Measurements from ENCODE around the gene FAM193B. TPM values are rescaled to one million over a fixed set of nuclear protein-coding genes. Genes with fewer than 3 reads are reported as not detected.

The FAM193B gene
- total RNA-seq, 4 donors from 2014 or later: 77.1 to 205 (median 177) TPM

DNA sequence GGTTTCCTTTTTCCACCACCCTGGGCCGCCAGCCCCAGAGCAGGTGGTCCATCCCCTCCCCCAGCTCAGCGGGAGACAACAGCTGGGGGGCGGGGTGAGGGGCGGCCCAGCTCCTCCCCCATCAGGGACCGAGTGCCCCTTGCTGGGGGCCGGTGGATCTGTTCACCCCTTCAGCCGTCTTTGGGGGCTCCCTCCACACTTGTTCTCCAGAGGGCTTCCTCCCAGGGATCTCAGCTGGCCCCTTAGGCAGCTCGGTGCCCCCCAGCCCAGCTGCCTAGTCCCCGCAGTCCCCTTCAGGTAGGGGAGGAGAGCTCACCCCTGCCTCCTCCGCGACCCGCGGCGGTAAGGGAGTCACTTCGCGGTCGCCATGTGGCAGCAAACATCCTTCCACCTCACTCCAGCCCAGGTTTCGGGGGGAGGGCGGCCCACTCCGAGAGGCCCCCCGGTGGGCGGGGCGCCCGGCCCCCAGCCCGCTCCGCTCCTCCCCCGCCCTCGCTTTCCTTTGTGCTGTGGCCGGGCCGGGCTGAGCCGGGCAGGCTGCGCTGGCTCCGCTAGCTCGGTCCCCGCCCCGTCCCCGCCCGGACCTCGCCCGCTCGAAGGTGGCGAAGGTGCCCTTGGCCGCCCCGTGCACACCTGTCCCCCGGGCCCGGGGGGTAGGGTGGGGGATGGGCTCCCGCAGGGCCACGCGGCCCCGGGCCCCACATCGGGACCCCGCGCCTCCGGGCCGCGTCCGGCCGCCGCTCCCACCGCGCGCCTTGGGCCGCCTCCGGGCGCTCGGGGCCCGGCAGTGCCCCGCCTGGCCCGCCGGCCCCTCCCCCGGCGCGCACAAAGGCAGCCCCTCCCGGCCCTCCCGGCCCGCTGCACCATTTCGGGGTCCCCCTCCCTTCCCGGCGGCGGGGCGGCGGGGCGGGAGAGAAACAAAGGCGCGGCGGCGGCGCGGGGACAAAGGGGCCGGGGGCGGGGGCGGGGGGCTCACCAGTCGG lies 81.6 kb downstream of the FAM193B start:
- H3K27me3 ChIP-seq: no peaks in the 10 kb centered on the region
- TF ChIP-seq POLR2A (IDR thresholded peaks at IDR 0.05): no peak
- no peak for TF ChIP-seq CTCF (IDR thresholded peaks at IDR 0.05)
- H3K4me3 ChIP-seq: peak overlapping the region; percentile 55 to 71 (median 70)
- H3K9me3 ChIP-seq: no peaks in the 10 kb centered on the region
- H3K4me1 ChIP-seq: peaks cover 0 to 30% (median 10%) of the 10 kb centered on the region in 4 donors
- no peaks in the 10 kb centered on the region for H3K36me3 ChIP-seq
- H3K27ac ChIP-seq: peak overlapping the region; percentile 57 to 85 (median 70)
- peak in 2 of 3 donors; percentile 41 to 74 for DNase-seq

DNA sequence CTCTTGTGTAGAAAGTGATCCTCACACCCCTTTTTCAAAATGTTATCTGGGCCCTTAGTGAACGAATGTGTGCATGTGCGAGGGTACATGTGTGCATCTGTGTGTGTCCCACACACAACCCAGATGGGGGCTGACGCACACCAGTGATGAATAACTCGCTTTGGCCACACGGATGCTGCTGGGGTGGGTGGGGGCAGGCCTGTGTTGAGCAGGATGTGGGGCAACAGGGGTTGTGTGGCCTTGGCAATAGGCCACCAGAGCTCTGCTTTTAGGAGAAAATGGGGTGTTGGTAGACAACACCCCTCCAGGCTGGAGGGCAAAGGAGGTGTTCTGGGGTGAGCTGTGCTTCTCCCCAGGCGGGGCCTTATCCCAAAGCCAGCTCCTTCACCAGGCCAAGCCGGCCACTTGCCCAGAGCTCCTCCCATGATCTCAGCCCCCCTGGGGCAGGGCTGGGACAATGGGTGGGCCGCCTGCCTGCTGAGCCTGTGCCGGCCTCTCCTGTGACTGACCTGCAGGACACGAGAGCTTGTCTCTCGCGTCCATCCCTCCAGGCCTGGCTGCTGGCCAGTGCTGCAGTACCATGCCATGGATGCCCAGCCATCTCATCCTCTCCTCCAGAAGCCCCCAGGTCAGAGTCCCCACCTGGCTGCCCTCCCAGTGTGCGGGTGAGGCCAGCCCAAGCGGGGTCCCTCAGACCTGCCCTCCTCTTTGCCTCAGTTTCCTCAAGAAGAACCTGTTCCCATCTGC lies 82.6 kb downstream of the FAM193B start:
- no peak for DNase-seq
- H3K27me3 ChIP-seq: no peaks in the 10 kb centered on the region
- no peaks in the 10 kb centered on the region for H3K9me3 ChIP-seq
- peaks cover 0 to 6% (median 0%) of the 10 kb centered on the region in 3 donors for H3K36me3 ChIP-seq
- H3K27ac ChIP-seq: peak overlapping the region; percentile 36 to 85 (median 70)
- TF ChIP-seq CTCF (IDR thresholded peaks at IDR 0.05) (no peak), POLR2A (IDR thresholded peaks at IDR 0.05) (no peak)
- peaks cover 0 to 30% (median 10%) of the 10 kb centered on the region in 4 donors for H3K4me1 ChIP-seq
- H3K4me3 ChIP-seq: peak overlapping the region in 3 of 4 donors; percentile 22 to 70 (median 69)

DNA sequence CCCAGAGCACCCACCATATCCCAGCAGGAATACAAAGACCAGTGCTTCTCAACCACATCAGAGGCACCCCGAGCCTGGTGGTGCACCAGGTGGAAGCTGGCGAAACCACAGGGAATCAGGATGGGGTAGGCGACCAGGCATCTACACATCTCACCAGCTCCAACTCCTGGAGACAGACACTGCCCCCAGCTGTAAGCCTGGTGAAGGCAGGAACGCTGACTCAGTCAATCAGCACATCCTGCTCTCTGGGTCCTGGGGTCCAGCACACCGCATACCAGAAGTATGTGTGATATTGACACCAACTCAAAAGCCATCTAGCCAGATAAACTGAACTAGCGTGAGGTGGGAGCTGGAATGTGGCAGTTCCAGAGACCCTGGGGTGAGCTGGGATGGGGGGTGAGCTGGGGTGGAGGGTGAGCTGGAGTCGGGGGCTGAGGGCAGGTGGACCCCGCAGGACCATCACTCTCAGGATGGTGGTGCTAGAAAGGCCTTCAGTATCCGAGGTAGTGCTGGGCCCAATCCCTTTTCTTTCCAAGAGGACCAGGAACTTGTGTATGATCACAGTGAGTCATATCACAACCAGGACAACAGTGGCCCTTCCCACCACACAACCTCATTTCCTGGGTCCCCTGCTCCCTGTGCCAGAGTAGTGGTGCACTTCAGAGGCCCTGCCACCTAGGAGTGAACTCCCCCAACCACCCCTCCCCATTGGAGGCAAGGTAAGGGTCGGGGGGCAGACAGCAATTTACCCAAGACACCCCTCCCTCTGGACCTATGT lies 83.4 kb downstream of the FAM193B start:
- H3K4me1 ChIP-seq: peaks cover 0 to 28% (median 10%) of the 10 kb centered on the region in 4 donors
- no peak for TF ChIP-seq CTCF (IDR thresholded peaks at IDR 0.05)
- TF ChIP-seq POLR2A (IDR thresholded peaks at IDR 0.05): no peak
- DNase-seq: no peak
- peaks cover 0 to 14% (median 0%) of the 10 kb centered on the region in 3 donors for H3K36me3 ChIP-seq
- H3K4me3 ChIP-seq: no peak overlapping the region
- no peaks in the 10 kb centered on the region for H3K9me3 ChIP-seq
- H3K27me3 ChIP-seq: no peaks in the 10 kb centered on the region
- peak overlapping the region in 2 of 4 donors; percentile 77 to 85 for H3K27ac ChIP-seq

Other genes starting within 250 kb of the FAM193B start
- 10 to 100 TPM in 3 of 4 donors, 1 to 10 TPM in 1; 6.8 to 25.8 (median 18.5) TPM for gene MXD3, start 242.7 kb downstream of the FAM193B start, total RNA-seq
- gene LMAN2, start 202.9 kb downstream of the FAM193B start, total RNA-seq: 100 to 1,000 TPM; 193 to 321 (median 268) TPM
- 10 to 100 TPM; 19.4 to 41.0 (median 23.3) TPM for gene RGS14, start 196.6 kb downstream of the FAM193B start, total RNA-seq
- under 1 TPM in 1 of 4 donors, not detected in 3; 0.35 TPM for gene SLC34A1, start 170.1 kb downstream of the FAM193B start, total RNA-seq
- gene PFN3, start 153.9 kb downstream of the FAM193B start, total RNA-seq: not detected
- gene F12, start 145.0 kb downstream of the FAM193B start, total RNA-seq: 10 to 100 TPM in 1 of 4 donors, 1 to 10 TPM in 3; 1.7 to 22.2 (median 7.8) TPM
- gene GRK6, start 127.9 kb downstream of the FAM193B start, total RNA-seq: 100 to 1,000 TPM in 1 of 4 donors, 10 to 100 TPM in 3; 36.2 to 140 (median 40.7) TPM
- gene PRR7, start 107.7 kb downstream of the FAM193B start, total RNA-seq: 1 to 10 TPM in 2 of 4 donors, under 1 TPM in 1, not detected in 1; 0.70 to 2.2 (median 1.9) TPM
- gene DBN1, start 80.9 kb downstream of the FAM193B start, total RNA-seq: 10 to 100 TPM; 14.2 to 77.6 (median 23.1) TPM
- 100 to 1,000 TPM in 1 of 4 donors, 10 to 100 TPM in 3; 17.4 to 137 (median 23.3) TPM for gene PDLIM7, start 57.0 kb downstream of the FAM193B start, total RNA-seq
- gene DOK3, start 44.7 kb downstream of the FAM193B start, total RNA-seq: 10 to 100 TPM in 1 of 4 donors, 1 to 10 TPM in 3; 2.1 to 52.0 (median 5.5) TPM
- gene DDX41, start 37.6 kb downstream of the FAM193B start, total RNA-seq: 100 to 1,000 TPM; 103 to 168 (median 118) TPM
- 10 to 100 TPM; 39.6 to 65.6 (median 52.5) TPM for gene TMED9, start 37.6 kb upstream of the FAM193B start, total RNA-seq
- gene B4GALT7, start 45.6 kb upstream of the FAM193B start, total RNA-seq: 10 to 100 TPM; 12.6 to 29.8 (median 21.9) TPM
- gene FAM153A, start 228.3 kb upstream of the FAM193B start, total RNA-seq: 1 to 10 TPM in 2 of 4 donors, under 1 TPM in 1, not detected in 1; 0.28 to 3.3 (median 1.5) TPM

Data from Peyer's patch (tissue), 4 donors.